H9 (cell line): ENCODE measurements around the gene AFG1L. TPM values are rescaled to one million over a fixed set of nuclear protein-coding genes. Genes with fewer than 3 reads are reported as not detected.

Experiments
- DNase-seq: peaks from one replicate; pipeline ENCODE4 v3.0.0-alpha.2; 2017
- H2AFZ ChIP-seq: one replicate; pipeline ENCODE4 v1.6.1; 2013; ENCODE audit warnings: mild to moderate bottlenecking, low read length, control low read depth, moderate library complexity
- H2AK5ac ChIP-seq: 2 replicates; pipeline ENCODE4 v1.6.1; 2013; ENCODE audit warnings: low read length, control low read depth, mixed read lengths; ENCODE audit not compliant: insufficient read length
- H2BK120ac ChIP-seq: one replicate; pipeline ENCODE4 v1.6.1; 2013; ENCODE audit warnings: low read depth, mild to moderate bottlenecking, low read length, control low read depth, inconsistent platforms; ENCODE audit not compliant: poor library complexity, severe bottlenecking
- H2BK12ac ChIP-seq: 2 replicates; pipeline ENCODE4 v1.6.1; 2013; ENCODE audit warnings: low read length, control low read depth, mixed read lengths, low read depth; ENCODE audit not compliant: insufficient read length
- H2BK15ac ChIP-seq: 2 replicates; pipeline ENCODE4 v1.6.1; 2013; ENCODE audit warnings: low read depth, low read length, control low read depth
- H2BK20ac ChIP-seq: one replicate; pipeline ENCODE4 v1.6.1; 2013; ENCODE audit warnings: low read depth, mild to moderate bottlenecking, low read length, control low read depth, inconsistent platforms; ENCODE audit not compliant: poor library complexity, severe bottlenecking
- H2BK5ac ChIP-seq: 2 replicates; pipeline ENCODE4 v1.6.1; 2013; ENCODE audit warnings: low read length, control low read depth, mixed read lengths; ENCODE audit not compliant: insufficient read length
- H3K14ac ChIP-seq: 2 replicates; pipeline ENCODE4 v1.6.1; 2013; ENCODE audit warnings: low read length, control low read depth; ENCODE audit not compliant: insufficient read depth
- H3K18ac ChIP-seq: 2 replicates; pipeline ENCODE4 v1.6.1; 2013; ENCODE audit warnings: low read depth, mild to moderate bottlenecking, mixed read lengths, low read length, control low read depth; ENCODE audit not compliant: insufficient read length
- H3K23ac ChIP-seq: 2 replicates; pipeline ENCODE4 v1.6.1; 2013; ENCODE audit warnings: low read length, control low read depth, mixed read lengths, low read depth; ENCODE audit not compliant: insufficient read length
- H3K23me2 ChIP-seq: 2 replicates; pipeline ENCODE4 v1.6.1; 2013; ENCODE audit warnings: low read depth, mild to moderate bottlenecking, mixed read lengths, low read length, control low read depth; ENCODE audit not compliant: insufficient read length, poor library complexity, severe bottlenecking
- H3K27ac ChIP-seq: 2 replicates; pipeline ENCODE4 v1.5.1; 2013; ENCODE audit warnings: low read length, control low read depth, mixed read lengths, low read depth; ENCODE audit not compliant: insufficient read length
- H3K27me3 ChIP-seq: 2 replicates; pipeline ENCODE4 v1.6.1; 2013; ENCODE audit warnings: low read length, control low read depth, inconsistent platforms; ENCODE audit not compliant: insufficient read depth
- H3K4ac ChIP-seq: 2 replicates; pipeline ENCODE4 v1.6.1; 2013; ENCODE audit warnings: low read depth, mild to moderate bottlenecking, control low read depth, inconsistent platforms, low read length, moderate library complexity
- H3K4me1 ChIP-seq: 2 replicates; pipeline ENCODE4 v1.6.1; 2013; ENCODE audit warnings: low read length, control low read depth, inconsistent platforms; ENCODE audit not compliant: insufficient read depth
- H3K4me2 ChIP-seq: 2 replicates; pipeline ENCODE4 v1.6.1; 2013; ENCODE audit warnings: low read length, control low read depth, mixed read lengths; ENCODE audit not compliant: insufficient read length, insufficient read depth
- H3K56ac ChIP-seq: 2 replicates; pipeline ENCODE4 v1.6.1; 2013; ENCODE audit warnings: low read depth, mild to moderate bottlenecking, mixed read lengths, low read length, control low read depth; ENCODE audit not compliant: insufficient read length
- H3K79me1 ChIP-seq: 2 replicates; pipeline ENCODE4 v1.6.1; 2013; ENCODE audit warnings: low read depth, mild to moderate bottlenecking, moderate library complexity, low read length, control low read depth, inconsistent platforms; ENCODE audit not compliant: insufficient read depth, poor library complexity, severe bottlenecking
- H3K79me2 ChIP-seq: 2 replicates; pipeline ENCODE4 v1.6.1; 2013; ENCODE audit warnings: low read length, control low read depth, inconsistent platforms; ENCODE audit not compliant: insufficient read depth
- H3K9ac ChIP-seq: 2 replicates; pipeline ENCODE4 v1.6.1; 2013; ENCODE audit warnings: low read length, control low read depth, mixed read lengths; ENCODE audit not compliant: insufficient read length; ENCODE audit errors: extremely low read depth
- H3K9me3 ChIP-seq: one replicate; pipeline ENCODE4 v1.6.1; 2013; ENCODE audit warnings: low read depth, low read length, inconsistent platforms; ENCODE audit not compliant: control insufficient read depth
- H3T11ph ChIP-seq: one replicate; pipeline ENCODE4 v1.6.1; 2013; ENCODE audit warnings: mild to moderate bottlenecking, low read length, control low read depth, inconsistent platforms
- H4K20me1 ChIP-seq: one replicate; pipeline ENCODE4 v1.6.1; 2013; ENCODE audit not compliant: control insufficient read depth, insufficient read length, insufficient read depth
- H4K5ac ChIP-seq: 2 replicates; pipeline ENCODE4 v1.6.1; 2013; ENCODE audit warnings: low read depth, mild to moderate bottlenecking, mixed read lengths, low read length, control low read depth; ENCODE audit not compliant: insufficient read length
- H4K8ac ChIP-seq: replicated peaks from 2 replicates; pipeline ENCODE4 v1.6.1; 2013; ENCODE audit warnings: low read length, control low read depth, mixed read lengths, low read depth; ENCODE audit not compliant: insufficient read length
- H4K91ac ChIP-seq: 2 replicates; pipeline ENCODE4 v1.6.1; 2013; ENCODE audit warnings: low read depth, mild to moderate bottlenecking, moderate library complexity, mixed read lengths, low read length, control low read depth; ENCODE audit not compliant: insufficient read length
- H3K27ac Mint-ChIP-seq, 3 experiments: 2 replicates in 2 of 3; 3 replicates in 1 of 3; pipeline ENCODE4 v1.8.0; 2020 to 2021; ENCODE audit warnings: mixed read lengths in 3 of 3, mild to moderate bottlenecking in 1 of 3, moderate library complexity in 1 of 3
- H3K27me3 Mint-ChIP-seq: 2 replicates; pipeline ENCODE4 v1.8.0; 2021; ENCODE audit warnings: low read depth, mild to moderate bottlenecking, moderate library complexity, mixed read lengths
- H3K36me3 Mint-ChIP-seq, 3 experiments: 2 replicates in 2 of 3; 3 replicates in 1 of 3; pipeline ENCODE4 v1.8.0; 2020 to 2021; ENCODE audit warnings: low read depth in 3 of 3, mixed read lengths in 3 of 3; ENCODE audit not compliant: insufficient read depth in 1 of 3
- H3K4me1 Mint-ChIP-seq, 2 experiments: 2 replicates each; pipeline ENCODE4 v1.8.0; 2020; ENCODE audit warnings: mixed read lengths in 2 of 2
- H3K4me3 Mint-ChIP-seq, 2 experiments: 2 replicates in 1 of 2; 3 replicates in 1 of 2; pipeline ENCODE4 v1.8.0; 2020 to 2021; ENCODE audit warnings: mild to moderate bottlenecking in 2 of 2, mixed read lengths in 2 of 2, moderate library complexity in 1 of 2
- H3K9me3 Mint-ChIP-seq, 2 experiments: 2 replicates in 1 of 2; 3 replicates in 1 of 2; pipeline ENCODE4 v1.8.0; 2020; ENCODE audit warnings: mild to moderate bottlenecking in 2 of 2, mixed read lengths in 2 of 2, moderate library complexity in 1 of 2
- CTCF ChIP-seq: fragments of 200-600 bp; sonication (generic); conservative IDR thresholded peaks from 3 replicates; pipeline ENCODE4 v1.8.0; 2021; ENCODE audit warnings: antibody characterized with exemption, mild to moderate bottlenecking
- WGBS: extraction: QIAGEN DNeasy Blood & Tissue Kit; methylation state at CpG from one replicate; pipeline ENCODE4 v1.1.7; 2013; ENCODE audit warnings: missing lambda C conversion rate, low lambda C conversion rate, mixed read lengths; ENCODE audit not compliant: insufficient read length; ENCODE audit errors: extremely low coverage; 5-methylcytosine and 5-hydroxymethylcytosine counted together
- total RNA-seq: library from RNA; stranded (reverse); gene quantifications from 2 replicates; pipeline ENCODE4 v1.2.1, GENCODE V29; 2021

AFG1L gene
- total RNA-seq, 1 experiment from 2014 or later, result 4.7 TPM

GRCh38 chr6:108556250-108556649 lies 261.4 kb downstream of the AFG1L start:
- no peak overlapping the region for H2AK5ac ChIP-seq
- no peak overlapping the region for H2BK12ac ChIP-seq
- no peak overlapping the region for H3T11ph ChIP-seq
- no peaks in the 10 kb centered on the region for H3K79me1 ChIP-seq
- no peak overlapping the region for H3K4me2 ChIP-seq
- H2BK20ac ChIP-seq, result no peak overlapping the region
- no peak for DNase-seq
- 0 out of 5 replicates have a peak overlapping the region, but pooled peaks of 1 of the 2 experiments have one; percentile 82 for H3K4me3 Mint-ChIP-seq
- no peak overlapping the region for H3K56ac ChIP-seq
- no peaks in the 10 kb centered on the region for H3K36me3 Mint-ChIP-seq
- peaks cover 14% of the 10 kb centered on the region for H3K23me2 ChIP-seq
- no peak overlapping the region for H2BK15ac ChIP-seq
- H4K91ac ChIP-seq, result no peak overlapping the region
- no peak overlapping the region for H3K23ac ChIP-seq
- no peak overlapping the region for H3K14ac ChIP-seq
- no peak for TF ChIP-seq CTCF
- H2AFZ ChIP-seq, result no peak overlapping the region
- peaks cover 8 to 11% of the 10 kb centered on the region in 2 experiments for H3K4me1 Mint-ChIP-seq
- no peaks in the 10 kb centered on the region for H3K9me3 ChIP-seq
- no peak overlapping the region for H3K27ac Mint-ChIP-seq
- H4K8ac ChIP-seq, result no peak overlapping the region
- peaks cover 2% of the 10 kb centered on the region for H4K20me1 ChIP-seq
- H3K18ac ChIP-seq, result no peak overlapping the region
- no peak overlapping the region for H3K9ac ChIP-seq
- no peak overlapping the region for H4K5ac ChIP-seq
- no peak overlapping the region for H2BK120ac ChIP-seq
- H3K4me1 ChIP-seq, result no peaks in the 10 kb centered on the region
- no peak overlapping the region for H3K4ac ChIP-seq
- no CpG with 5 or more reads among the region's 5 CpGs for WGBS
- peaks cover 40% of the 10 kb centered on the region for H3K27me3 Mint-ChIP-seq
- H3K79me2 ChIP-seq, result no peaks in the 10 kb centered on the region
- no peak overlapping the region for H2BK5ac ChIP-seq
- no peaks in the 10 kb centered on the region; the same call in 1 of the 2 replicates for H3K27me3 ChIP-seq
- no peak overlapping the region for H3K27ac ChIP-seq
- no peaks in the 10 kb centered on the region; a peak in 1 of 5 replicates for H3K9me3 Mint-ChIP-seq
